ENCODE data around the gene FMNL2. TPM values are rescaled to one million over a fixed set of nuclear protein-coding genes. Genes with fewer than 3 reads are reported as not detected.

Gene FMNL2
- total RNA-seq, 1 experiment from 2014 or later, result 43.1 TPM

DNA sequence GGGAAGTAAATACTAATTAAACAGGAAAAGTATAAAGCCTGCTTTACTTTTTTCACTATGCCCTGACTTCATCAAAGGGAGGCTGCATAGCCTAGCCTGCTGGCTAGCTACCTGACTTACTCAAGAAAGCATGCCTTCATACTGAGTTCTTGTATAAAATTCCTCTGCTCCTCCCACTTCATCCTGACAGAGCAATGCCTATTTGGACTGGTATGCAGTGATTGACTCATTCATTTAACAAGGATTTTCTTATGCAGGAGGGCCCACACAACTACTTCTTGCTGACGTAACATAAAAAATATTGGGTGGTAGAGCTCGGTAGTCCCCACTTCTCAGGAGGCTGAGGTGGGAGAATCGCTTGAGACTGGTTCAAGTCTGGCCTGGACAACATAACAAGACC lies 311.8 kb downstream of the FMNL2 start:
- CTCF ChIA-PET, result no interaction called here
- peaks cover 26% of the 10 kb centered on the region for H3K36me3 ChIP-seq (ENCODE audit: insufficient read depth, low read length, poor library complexity, severe bottlenecking)
- H3K4me1 ChIP-seq (ENCODE audit: insufficient read depth, low read length, poor library complexity, severe bottlenecking), result peaks cover 5% of the 10 kb centered on the region
- BruUV-seq (replicated peaks), result no TSS peak
- no peak overlapping the region for H3K4me3 ChIP-seq (ENCODE audit: low read depth, low read length, poor library complexity, severe bottlenecking)
- intact Hi-C loops (cut with micrococcal nuclease; ENCODE audit: unreplicated experiment), result no loop called here
- no peaks in the 10 kb centered on the region for H3K27me3 ChIP-seq (replicated peaks; ENCODE audit: insufficient read depth, low read depth, low read length, poor library complexity)
- peak; percentile 52 for DNase-seq (ENCODE audit: low spot score)
- H3K9me3 ChIP-seq (ENCODE audit: low read depth, low read length, poor library complexity, severe bottlenecking), result no peaks in the 10 kb centered on the region
- POLR2A ChIA-PET (ENCODE audit: low non-redundant PET), result no interaction called here
- TF ChIP-seq EZH2 (IDR thresholded peaks at IDR 0.05; ENCODE audit: borderline replicate concordance, low read depth, low read length, poor library complexity, severe bottlenecking), result no peak
- TF ChIP-seq, protein P1, sequence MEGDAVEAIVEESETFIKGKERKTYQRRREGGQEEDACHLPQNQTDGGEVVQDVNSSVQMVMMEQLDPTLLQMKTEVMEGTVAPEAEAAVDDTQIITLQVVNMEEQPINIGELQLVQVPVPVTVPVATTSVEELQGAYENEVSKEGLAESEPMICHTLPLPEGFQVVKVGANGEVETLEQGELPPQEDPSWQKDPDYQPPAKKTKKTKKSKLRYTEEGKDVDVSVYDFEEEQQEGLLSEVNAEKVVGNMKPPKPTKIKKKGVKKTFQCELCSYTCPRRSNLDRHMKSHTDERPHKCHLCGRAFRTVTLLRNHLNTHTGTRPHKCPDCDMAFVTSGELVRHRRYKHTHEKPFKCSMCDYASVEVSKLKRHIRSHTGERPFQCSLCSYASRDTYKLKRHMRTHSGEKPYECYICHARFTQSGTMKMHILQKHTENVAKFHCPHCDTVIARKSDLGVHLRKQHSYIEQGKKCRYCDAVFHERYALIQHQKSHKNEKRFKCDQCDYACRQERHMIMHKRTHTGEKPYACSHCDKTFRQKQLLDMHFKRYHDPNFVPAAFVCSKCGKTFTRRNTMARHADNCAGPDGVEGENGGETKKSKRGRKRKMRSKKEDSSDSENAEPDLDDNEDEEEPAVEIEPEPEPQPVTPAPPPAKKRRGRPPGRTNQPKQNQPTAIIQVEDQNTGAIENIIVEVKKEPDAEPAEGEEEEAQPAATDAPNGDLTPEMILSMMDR (conservative IDR thresholded peaks at IDR 0.05; ENCODE audit: low read depth, low read length), result no peak
- no peak overlapping the region for H3K27ac ChIP-seq (ENCODE audit: low read depth, low read length, poor library complexity, severe bottlenecking)

DNA sequence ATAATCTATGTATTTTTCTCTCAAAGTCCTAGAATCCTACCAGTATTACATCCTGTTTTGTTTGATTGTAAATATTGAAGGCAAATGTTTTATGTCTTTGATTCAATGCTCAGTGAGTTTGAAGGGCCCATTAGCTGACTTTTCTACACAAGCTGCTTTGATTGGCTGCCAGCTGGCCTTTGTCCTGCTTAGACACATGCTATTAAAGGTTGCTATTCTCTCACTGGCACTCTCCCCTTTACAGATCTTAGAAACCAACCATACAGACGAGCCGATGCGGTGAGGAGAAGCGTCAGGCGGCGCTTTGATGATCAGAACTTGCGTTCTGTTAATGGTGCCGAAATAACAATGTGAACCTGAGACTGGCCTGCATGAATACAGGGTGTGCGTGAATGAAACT lies 312.6 kb downstream of the FMNL2 start:
- Histone ChIP-seq H3K9me3 (ENCODE audit: low read depth, low read length, poor library complexity, severe bottlenecking) (no peaks in the 10 kb centered on the region), H3K36me3 (ENCODE audit: insufficient read depth, low read length, poor library complexity, severe bottlenecking) (peaks cover 33% of the 10 kb centered on the region), H3K4me3 (ENCODE audit: low read depth, low read length, poor library complexity, severe bottlenecking) (no peak overlapping the region), H3K4me1 (ENCODE audit: insufficient read depth, low read length, poor library complexity, severe bottlenecking) (peaks cover 5% of the 10 kb centered on the region), H3K27me3 (replicated peaks; ENCODE audit: insufficient read depth, low read depth, low read length, poor library complexity) (no peaks in the 10 kb centered on the region), H3K27ac (ENCODE audit: low read depth, low read length, poor library complexity, severe bottlenecking) (no peak overlapping the region)
- no peak for TF ChIP-seq EZH2 (IDR thresholded peaks at IDR 0.05; ENCODE audit: borderline replicate concordance, low read depth, low read length, poor library complexity, severe bottlenecking)
- TF ChIP-seq, protein P1 (conservative IDR thresholded peaks at IDR 0.05; ENCODE audit: low read depth, low read length), result no peak
- intact Hi-C loops (cut with micrococcal nuclease; ENCODE audit: unreplicated experiment), result no loop called here
- ChIA-PET POLR2A (ENCODE audit: low non-redundant PET) (no interaction called here), CTCF (interaction anchor here (1.0 kb wide), 1 partner anchor 472 kb away, joined by 3 read pairs; the partner anchor contains the start of gene STAM2)
- BruUV-seq (replicated peaks), result no TSS peak
- DNase-seq (ENCODE audit: low spot score), result no peak

DNA sequence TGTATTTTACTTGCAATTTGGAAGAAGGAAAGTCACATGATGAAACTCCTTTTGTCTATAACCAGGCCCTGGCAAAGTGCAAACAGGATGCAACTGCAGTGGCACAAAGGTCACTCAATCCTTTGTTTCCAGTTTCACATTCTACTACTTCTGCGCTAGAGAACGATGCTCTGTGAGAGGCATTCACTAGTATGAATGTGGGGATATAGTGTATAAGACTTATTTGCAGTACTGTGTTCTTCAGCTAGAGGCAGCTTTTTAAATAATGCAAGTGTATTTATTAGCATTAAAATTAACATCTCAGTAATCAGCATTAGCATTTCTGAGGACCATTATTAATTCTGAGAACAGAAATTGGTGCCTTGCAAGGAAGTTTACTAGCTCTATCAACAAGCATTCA lies 313.4 kb downstream of the FMNL2 start:
- intact Hi-C loops (cut with micrococcal nuclease; ENCODE audit: unreplicated experiment), result no loop called here
- Histone ChIP-seq H3K9me3 (ENCODE audit: low read depth, low read length, poor library complexity, severe bottlenecking) (no peaks in the 10 kb centered on the region), H3K27me3 (replicated peaks; ENCODE audit: insufficient read depth, low read depth, low read length, poor library complexity) (no peaks in the 10 kb centered on the region), H3K4me3 (ENCODE audit: low read depth, low read length, poor library complexity, severe bottlenecking) (no peak overlapping the region), H3K36me3 (ENCODE audit: insufficient read depth, low read length, poor library complexity, severe bottlenecking) (peaks cover 35% of the 10 kb centered on the region), H3K27ac (ENCODE audit: low read depth, low read length, poor library complexity, severe bottlenecking) (no peak overlapping the region), H3K4me1 (ENCODE audit: insufficient read depth, low read length, poor library complexity, severe bottlenecking) (peaks cover 5% of the 10 kb centered on the region)
- ChIA-PET CTCF (no interaction called here), POLR2A (ENCODE audit: low non-redundant PET) (no interaction called here)
- TSS peak; percentile 40 for BruUV-seq (replicated peaks)
- no peak for TF ChIP-seq EZH2 (IDR thresholded peaks at IDR 0.05; ENCODE audit: borderline replicate concordance, low read depth, low read length, poor library complexity, severe bottlenecking)
- TF ChIP-seq, protein P1 (conservative IDR thresholded peaks at IDR 0.05; ENCODE audit: low read depth, low read length), result peak; percentile 37; the same call in 1 of the 2 replicates
- DNase-seq (ENCODE audit: low spot score), result peak; percentile 12

Data from A673 (cell line).